GM18499 (cell line): ENCODE data around the gene ELP5.
A peak's percentile ranks its signal among the peaks of the same experiment; 100 is the strongest.
"Not testable (repeated sequence)": the region's sequence is repeated elsewhere in the genome, so short reads cannot be mapped to it uniquely, and the experiment has no call there.

Experiments used
- ATAC-seq: cut with Tn5 transposase; IDR thresholded peaks from one replicate; pipeline ENCODE4 v1.9.1; 2021; ENCODE audit warnings: moderate number of reproducible peaks; ENCODE audit not compliant: insufficient read depth, unreplicated experiment

Gene ELP5

GRCh38 chr17:7234083-7234951 lies 17.7 kb upstream of the ELP5 start, which contains the start of gene DVL2:
TSS of gene DVL2 (minus strand) at chr17:7234517. CDS start at chr17:7234262, 255 bp downstream.
- peak; percentile 38 for ATAC-seq

- ATAC-seq, result no peak
Observed at GRCh38 chr17:7235693-7236665, 16.0 kb upstream of the ELP5 start.

GRCh38 chr17:7236808-7237207 lies 15.2 kb upstream of the ELP5 start:
- no peak for ATAC-seq

GRCh38 chr17:7237266-7237760 lies 14.7 kb upstream of the ELP5 start:
- no peak for ATAC-seq

- no peak for ATAC-seq
Observed at GRCh38 chr17:7237761-7238419, 14.1 kb upstream of the ELP5 start.

- ATAC-seq, result no peak
Observed at GRCh38 chr17:7238420-7239090, 13.5 kb upstream of the ELP5 start.

GRCh38 chr17:7239091-7240027 lies 12.7 kb upstream of the ELP5 start, which contains the start of gene PHF23:
TSS of gene PHF23 (minus strand) at chr17:7239457. CDS start at chr17:7239279, 178 bp downstream.
- ATAC-seq, result peak; percentile 32

GRCh38 chr17:7240375-7240774 lies 11.6 kb upstream of the ELP5 start:
- ATAC-seq, result no peak

- ATAC-seq, result no peak
Observed at GRCh38 chr17:7241090-7241733, 10.8 kb upstream of the ELP5 start.

- no peak for ATAC-seq
Observed at GRCh38 chr17:7241783-7242716, 10.0 kb upstream of the ELP5 start, which contains the start of gene GABARAP. TSS of gene GABARAP (minus strand) at chr17:7242449. CDS start at chr17:7242330, 119 bp downstream.

GRCh38 chr17:7242717-7243452 lies 9.1 kb upstream of the ELP5 start:
- no peak for ATAC-seq

- no peak for ATAC-seq
Observed at GRCh38 chr17:7243453-7243729, 8.6 kb upstream of the ELP5 start.

GRCh38 chr17:7243838-7244237 lies 8.2 kb upstream of the ELP5 start:
- not testable (repeated sequence) for ATAC-seq

GRCh38 chr17:7246779-7247178 lies 5.2 kb upstream of the ELP5 start:
- no peak for ATAC-seq

GRCh38 chr17:7248796-7249195 lies 3.2 kb upstream of the ELP5 start:
- no peak for ATAC-seq

- no peak for ATAC-seq
Observed at GRCh38 chr17:7249214-7249613, 2.8 kb upstream of the ELP5 start.
